ENCODE data around the gene ANKRD34A. TPM values are rescaled to one million over a fixed set of nuclear protein-coding genes. Genes with fewer than 3 reads are reported as not detected.

ANKRD34A gene
- total RNA-seq, 1 experiment from 2014 or later = 0.77 TPM

DNA sequence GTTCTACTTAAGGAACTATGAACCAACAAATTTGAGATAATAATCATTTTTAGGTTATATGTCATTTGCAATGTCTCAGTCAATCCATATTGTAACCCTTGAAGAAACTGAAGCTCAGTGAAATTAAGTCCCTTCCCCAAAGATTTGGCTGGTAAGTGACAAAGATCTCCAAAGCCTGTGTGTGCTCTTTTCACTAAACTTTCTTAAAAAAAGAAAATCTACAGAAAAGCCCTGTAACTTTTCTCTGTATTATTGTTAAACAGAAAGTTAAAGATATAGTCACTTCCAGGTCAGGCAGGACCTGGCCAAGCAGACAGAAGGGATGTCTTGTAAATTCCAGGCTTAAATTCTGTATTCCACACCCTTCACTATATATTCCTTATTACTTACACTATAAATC lies 8.0 kb downstream of the ANKRD34A start:
- Mint-ChIP-seq H3K27me3 (ENCODE audit: insufficient read depth, unreplicated experiment) (peaks cover 13% of the 10 kb centered on the region), H3K36me3 (ENCODE audit: insufficient read depth, unreplicated experiment) (no peaks in the 10 kb centered on the region), H3K4me3 (ENCODE audit: unreplicated experiment) (no peak overlapping the region), H3K27ac (ENCODE audit: unreplicated experiment) (no peak overlapping the region), H3K4me1 (ENCODE audit: low read depth, unreplicated experiment) (peaks cover 15% of the 10 kb centered on the region), H3K9me3 (ENCODE audit: unreplicated experiment) (no peaks in the 10 kb centered on the region)
- Histone ChIP-seq H3K36me3 (ENCODE audit: control insufficient read depth, insufficient read depth, low read length) (no peaks in the 10 kb centered on the region), H3K4me1 (peaks cover 20% of the 10 kb centered on the region), H3K4me3 (ENCODE audit: low read depth, low read length) (no peak overlapping the region), H3K27me3 (replicated peaks; ENCODE audit: control insufficient read depth, insufficient read depth, low read length) (no peaks in the 10 kb centered on the region), H3K9me3 (no peaks in the 10 kb centered on the region)
- no TSS peak for BruUV-seq (replicated peaks)
- ChIA-PET POLR2A (no interaction called here), CTCF (no interaction called here)
- DNase-seq = no peak
- intact Hi-C loops (cut with micrococcal nuclease; ENCODE audit: unreplicated experiment) = no loop called here
- TF ChIP-seq, protein P1, sequence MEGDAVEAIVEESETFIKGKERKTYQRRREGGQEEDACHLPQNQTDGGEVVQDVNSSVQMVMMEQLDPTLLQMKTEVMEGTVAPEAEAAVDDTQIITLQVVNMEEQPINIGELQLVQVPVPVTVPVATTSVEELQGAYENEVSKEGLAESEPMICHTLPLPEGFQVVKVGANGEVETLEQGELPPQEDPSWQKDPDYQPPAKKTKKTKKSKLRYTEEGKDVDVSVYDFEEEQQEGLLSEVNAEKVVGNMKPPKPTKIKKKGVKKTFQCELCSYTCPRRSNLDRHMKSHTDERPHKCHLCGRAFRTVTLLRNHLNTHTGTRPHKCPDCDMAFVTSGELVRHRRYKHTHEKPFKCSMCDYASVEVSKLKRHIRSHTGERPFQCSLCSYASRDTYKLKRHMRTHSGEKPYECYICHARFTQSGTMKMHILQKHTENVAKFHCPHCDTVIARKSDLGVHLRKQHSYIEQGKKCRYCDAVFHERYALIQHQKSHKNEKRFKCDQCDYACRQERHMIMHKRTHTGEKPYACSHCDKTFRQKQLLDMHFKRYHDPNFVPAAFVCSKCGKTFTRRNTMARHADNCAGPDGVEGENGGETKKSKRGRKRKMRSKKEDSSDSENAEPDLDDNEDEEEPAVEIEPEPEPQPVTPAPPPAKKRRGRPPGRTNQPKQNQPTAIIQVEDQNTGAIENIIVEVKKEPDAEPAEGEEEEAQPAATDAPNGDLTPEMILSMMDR (IDR thresholded peaks at IDR 0.05; ENCODE audit: insufficient read depth in 1 of 2, low read depth in 1 of 2, low read length in 1 of 2, severe bottlenecking in 1 of 2, unreplicated experiment in 1 of 2) = no peak

DNA sequence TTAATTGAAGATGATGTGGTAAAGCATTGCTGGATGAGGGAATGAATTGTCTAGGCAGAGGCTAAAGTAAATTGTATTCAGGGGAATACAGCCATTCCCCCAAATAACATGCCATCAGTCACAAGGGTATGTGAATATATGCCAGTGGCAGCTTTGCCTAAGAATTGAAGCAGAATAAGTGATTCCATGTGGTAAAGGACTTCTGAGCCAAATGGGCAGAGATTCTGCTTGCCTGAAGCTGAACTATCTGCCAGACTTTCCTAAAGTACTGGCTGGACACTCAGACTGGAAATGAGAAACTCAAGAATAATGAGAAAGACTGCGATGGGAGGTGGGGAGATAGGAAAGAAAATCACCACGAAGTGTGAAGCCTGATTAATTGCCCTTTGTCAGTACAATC lies 8.9 kb downstream of the ANKRD34A start:
- Histone ChIP-seq H3K9me3 (no peaks in the 10 kb centered on the region), H3K27me3 (replicated peaks; ENCODE audit: control insufficient read depth, insufficient read depth, low read length) (no peaks in the 10 kb centered on the region), H3K36me3 (ENCODE audit: control insufficient read depth, insufficient read depth, low read length) (no peaks in the 10 kb centered on the region), H3K4me1 (peaks cover 20% of the 10 kb centered on the region), H3K4me3 (ENCODE audit: low read depth, low read length) (no peak overlapping the region)
- Mint-ChIP-seq H3K27ac (ENCODE audit: unreplicated experiment) (no peak overlapping the region), H3K9me3 (ENCODE audit: unreplicated experiment) (no peaks in the 10 kb centered on the region), H3K27me3 (ENCODE audit: insufficient read depth, unreplicated experiment) (peaks cover 13% of the 10 kb centered on the region), H3K4me3 (ENCODE audit: unreplicated experiment) (no peak overlapping the region), H3K4me1 (ENCODE audit: low read depth, unreplicated experiment) (peaks cover 15% of the 10 kb centered on the region), H3K36me3 (ENCODE audit: insufficient read depth, unreplicated experiment) (no peaks in the 10 kb centered on the region)
- intact Hi-C loops (cut with micrococcal nuclease; ENCODE audit: unreplicated experiment) = no loop called here
- TF ChIP-seq, protein P1 (IDR thresholded peaks at IDR 0.05; ENCODE audit: insufficient read depth in 1 of 2, low read depth in 1 of 2, low read length in 1 of 2, severe bottlenecking in 1 of 2, unreplicated experiment in 1 of 2) = no peak
- ChIA-PET POLR2A (no interaction called here), CTCF (interaction anchor here (1.0 kb wide), 1 partner anchor 52 kb away, joined by 5 read pairs; no protein-coding TSS in a partner anchor)
- BruUV-seq (replicated peaks) = no TSS peak
- no peak for DNase-seq

DNA sequence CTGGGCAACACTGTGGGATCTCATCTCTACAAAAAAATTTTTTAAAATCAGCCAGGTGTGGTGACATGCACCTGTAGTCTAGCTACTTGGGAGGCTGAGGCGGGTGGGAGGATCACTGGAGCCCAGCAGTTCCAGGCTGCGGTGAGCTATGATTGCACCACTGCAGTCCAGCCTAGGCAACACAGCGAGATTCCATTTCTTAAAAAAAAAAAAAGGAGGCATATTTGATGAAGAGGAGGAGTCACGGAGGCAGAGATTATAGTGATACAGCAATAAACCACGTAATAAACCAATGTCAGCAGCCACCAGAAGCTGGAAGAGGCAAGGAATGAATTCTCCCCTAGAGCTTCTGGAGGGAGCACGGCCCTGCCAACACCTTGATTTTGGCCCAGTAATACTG lies 10.5 kb downstream of the ANKRD34A start:
- Histone ChIP-seq H3K4me1 (peaks cover 20% of the 10 kb centered on the region), H3K36me3 (ENCODE audit: control insufficient read depth, insufficient read depth, low read length) (no peaks in the 10 kb centered on the region), H3K4me3 (ENCODE audit: low read depth, low read length) (no peak overlapping the region), H3K27me3 (replicated peaks; ENCODE audit: control insufficient read depth, insufficient read depth, low read length) (no peaks in the 10 kb centered on the region), H3K9me3 (no peaks in the 10 kb centered on the region)
- H3K27me3 Mint-ChIP-seq (ENCODE audit: insufficient read depth, unreplicated experiment) = peaks cover 6% of the 10 kb centered on the region
- ChIA-PET POLR2A (no interaction called here), CTCF (interaction anchor here (0.7 to 1.3 kb wide), 2 partner anchors 11 to 79 kb away, joined by 3 to 4 read pairs; partner anchors contain the start of genes ANKRD34A and POLR3GL)
- TF ChIP-seq, protein P1 (IDR thresholded peaks at IDR 0.05; ENCODE audit: insufficient read depth in 1 of 2, low read depth in 1 of 2, low read length in 1 of 2, severe bottlenecking in 1 of 2, unreplicated experiment in 1 of 2) = no peak
- peaks cover 8% of the 10 kb centered on the region for H3K4me1 Mint-ChIP-seq (ENCODE audit: low read depth, unreplicated experiment)
- BruUV-seq (replicated peaks) = no TSS peak
- no peak for DNase-seq
- H3K4me3 Mint-ChIP-seq (ENCODE audit: unreplicated experiment) = no peak overlapping the region
- no peaks in the 10 kb centered on the region for H3K9me3 Mint-ChIP-seq (ENCODE audit: unreplicated experiment)
- no peaks in the 10 kb centered on the region for H3K36me3 Mint-ChIP-seq (ENCODE audit: insufficient read depth, unreplicated experiment)
- H3K27ac Mint-ChIP-seq (ENCODE audit: unreplicated experiment) = no peak overlapping the region
- intact Hi-C loops (cut with micrococcal nuclease; ENCODE audit: unreplicated experiment) = no loop called here

Measured in Caco-2 (cell line).